Neural cell (in vitro differentiated cells): ENCODE measurements around the gene ASB18.
A peak's percentile ranks its signal among the peaks of the same experiment; 100 is the strongest.

Experiments
- EP300 ChIP-seq: fragments of 450-650 bp; conservative IDR thresholded peaks from 2 replicates; pipeline ENCODE4 v1.6.1; 2014; ENCODE audit warnings: antibody characterized with exemption, mild to moderate bottlenecking, moderate library complexity; ENCODE audit not compliant: poor library complexity, severe bottlenecking
- EZH2 ChIP-seq: fragments of 200-600, 300-800 bp; shearing (Covaris generic), sonication (generic); IDR thresholded peaks from 2 replicates; pipeline ENCODE4 v1.6.1; 2014; ENCODE audit warnings: antibody characterized with exemption, low read length, borderline replicate concordance, mild to moderate bottlenecking; ENCODE audit not compliant: insufficient read depth, poor library complexity, severe bottlenecking
- MXI1 ChIP-seq: fragments of 450-650 bp; conservative IDR thresholded peaks from 2 replicates; pipeline ENCODE4 v1.6.1; 2014; ENCODE audit warnings: antibody characterized with exemption, mild to moderate bottlenecking; ENCODE audit not compliant: poor library complexity, severe bottlenecking
- POLR2AphosphoS5 ChIP-seq: IDR thresholded peaks from 2 replicates; pipeline ENCODE4 v1.6.1; 2012
- RAD21 ChIP-seq: fragments of 450-650 bp; conservative IDR thresholded peaks from 2 replicates; pipeline ENCODE4 v1.6.1; 2014; ENCODE audit warnings: antibody characterized with exemption, mild to moderate bottlenecking, moderate library complexity
- REST ChIP-seq: IDR thresholded peaks from 2 replicates; pipeline ENCODE4 v1.6.1; 2012; ENCODE audit warnings: borderline replicate concordance
- SMC3 ChIP-seq: fragments of 450-650 bp; conservative IDR thresholded peaks from 2 replicates; pipeline ENCODE4 v1.6.1; 2014; ENCODE audit warnings: antibody characterized with exemption, mild to moderate bottlenecking, moderate library complexity; ENCODE audit not compliant: poor library complexity
- TAF1 ChIP-seq: IDR thresholded peaks from 2 replicates; pipeline ENCODE4 v1.6.1; 2012; ENCODE audit warnings: low read depth
- TF ChIP-seq, protein P1 (sequence below): fragments of 450-650 bp; IDR thresholded peaks from 2 replicates; pipeline ENCODE4 v1.5.1; 2014; ENCODE audit warnings: antibody characterized with exemption, mild to moderate bottlenecking, moderate library complexity; ENCODE audit not compliant: poor library complexity, severe bottlenecking

- TF ChIP-seq RAD21, result peak; percentile 70
- TF ChIP-seq EZH2, result no peak
- TF ChIP-seq, protein P1, sequence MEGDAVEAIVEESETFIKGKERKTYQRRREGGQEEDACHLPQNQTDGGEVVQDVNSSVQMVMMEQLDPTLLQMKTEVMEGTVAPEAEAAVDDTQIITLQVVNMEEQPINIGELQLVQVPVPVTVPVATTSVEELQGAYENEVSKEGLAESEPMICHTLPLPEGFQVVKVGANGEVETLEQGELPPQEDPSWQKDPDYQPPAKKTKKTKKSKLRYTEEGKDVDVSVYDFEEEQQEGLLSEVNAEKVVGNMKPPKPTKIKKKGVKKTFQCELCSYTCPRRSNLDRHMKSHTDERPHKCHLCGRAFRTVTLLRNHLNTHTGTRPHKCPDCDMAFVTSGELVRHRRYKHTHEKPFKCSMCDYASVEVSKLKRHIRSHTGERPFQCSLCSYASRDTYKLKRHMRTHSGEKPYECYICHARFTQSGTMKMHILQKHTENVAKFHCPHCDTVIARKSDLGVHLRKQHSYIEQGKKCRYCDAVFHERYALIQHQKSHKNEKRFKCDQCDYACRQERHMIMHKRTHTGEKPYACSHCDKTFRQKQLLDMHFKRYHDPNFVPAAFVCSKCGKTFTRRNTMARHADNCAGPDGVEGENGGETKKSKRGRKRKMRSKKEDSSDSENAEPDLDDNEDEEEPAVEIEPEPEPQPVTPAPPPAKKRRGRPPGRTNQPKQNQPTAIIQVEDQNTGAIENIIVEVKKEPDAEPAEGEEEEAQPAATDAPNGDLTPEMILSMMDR, result peak; percentile 68
- no peak for TF ChIP-seq EP300
- peak; percentile 74 for TF ChIP-seq SMC3
- no peak for TF ChIP-seq POLR2AphosphoS5
- TF ChIP-seq MXI1, result no peak
- TF ChIP-seq REST, result no peak
- TF ChIP-seq TAF1, result no peak
Measured at GRCh38 chr2:236167297-236168109, 96.7 kb downstream of the ASB18 start.
